GM12878 (cell line): ENCODE measurements around the gene VSTM2L. TPM values are rescaled to one million over a fixed set of nuclear protein-coding genes. Genes with fewer than 3 reads are reported as not detected.

Experiments used
- ATAC-seq: fragments of 200-7000 bp; cut with Tn5 transposase; 3 replicates; pipeline ENCODE4 v1.9.1; 2020; ENCODE audit warnings: mild to moderate bottlenecking, moderate library complexity
- BruUV-seq: library from RNA; stranded (reverse); fragments of 400-500 nt; replicated peaks from 2 replicates; lab custom pipeline; 2021; lab: Mats Ljungman, UMichigan
- CTCF ChIA-PET: fragments of 300-600 bp; sonication (Branson Sonifier 250); formaldehyde crosslinking; extraction: SDS; loops from one replicate; lab custom pipeline; 2021; ENCODE audit warnings: inconsistent platforms; lab: Yijun Ruan, JAX
- POLR2A ChIA-PET: fragments of 350-600 bp; formaldehyde crosslinking; extraction: SDS; loops from one replicate; lab custom pipeline; 2021; ENCODE audit warnings: inconsistent platforms; lab: Charles Lee
- RAD21 ChIA-PET: fragments of 300-600 bp; sonication (Branson Sonifier 250); formaldehyde crosslinking; loops from one replicate; lab custom pipeline; 2023; ENCODE audit warnings: antibody characterized with exemption; ENCODE audit not compliant: unreplicated experiment; lab: Charles Lee
- SMC1A ChIA-PET: fragments of 300-600 bp; sonication (Branson Sonifier 250); formaldehyde crosslinking; loops from one replicate; lab custom pipeline; 2023; ENCODE audit not compliant: unreplicated experiment, uncharacterized antibody; lab: Charles Lee
- DNase-seq: peaks from one replicate; pipeline ENCODE4 v3.0.0-alpha.2; 2011; ENCODE audit warnings: low read depth, low spot score
- FAIRE-seq: peaks from 3 replicates; lab custom pipeline; 2011; peaks lifted over from hg19 to GRCh38; lab: Jason Lieb, UNC
- H2AFZ ChIP-seq: 2 replicates; pipeline ENCODE4 v1.6.0; 2011; ENCODE audit warnings: low read depth, low read length, control low read depth; ENCODE audit not compliant: control insufficient read depth
- H3K27ac ChIP-seq: 2 replicates; pipeline ENCODE4 v1.5.1; 2011; ENCODE audit warnings: control low read depth; ENCODE audit not compliant: control insufficient read depth, insufficient read depth
- H3K27me3 ChIP-seq, 2 experiments: replicated peaks in 1 of 2; 2 replicates each; pipeline versions ENCODE4 v1.6.0 to v1.6.1; 2011; ENCODE audit warnings: low read length in 1 of 2; ENCODE audit not compliant: control insufficient read depth in 2 of 2, insufficient read depth in 2 of 2
- H3K36me3 ChIP-seq, 2 experiments: 2 replicates each; pipeline ENCODE4 v1.5.1; 2011; ENCODE audit warnings: low read length in 1 of 2; ENCODE audit not compliant: control insufficient read depth in 2 of 2, insufficient read depth in 2 of 2
- H3K4me1 ChIP-seq: 2 replicates; pipeline ENCODE4 v1.6.1; 2011; ENCODE audit warnings: mild to moderate bottlenecking, low read length, moderate library complexity, mixed read lengths; ENCODE audit not compliant: control insufficient read depth, insufficient read depth
- H3K4me2 ChIP-seq: 2 replicates; pipeline ENCODE4 v1.6.0; 2011; ENCODE audit warnings: control low read depth; ENCODE audit not compliant: control insufficient read depth, insufficient read depth
- H3K4me3 ChIP-seq: fragments of 200-600 bp; sonication (generic); 2 replicates; pipeline ENCODE4 v1.5.1; 2016
- H3K79me2 ChIP-seq: 2 replicates; pipeline ENCODE4 v1.6.0; 2011; ENCODE audit warnings: low read length; ENCODE audit not compliant: control insufficient read depth, insufficient read depth
- H3K9ac ChIP-seq: 2 replicates; pipeline ENCODE4 v1.8.0; 2011; ENCODE audit warnings: low read length, control low read depth, mixed read lengths; ENCODE audit not compliant: control insufficient read depth, insufficient read depth
- H3K9me3 ChIP-seq: replicated peaks from 3 replicates; pipeline ENCODE4 v1.5.1; 2011; ENCODE audit warnings: mild to moderate bottlenecking, low read length; ENCODE audit not compliant: control insufficient read depth, insufficient read depth
- H4K20me1 ChIP-seq: 2 replicates; pipeline ENCODE4 v1.6.0; 2011; ENCODE audit not compliant: control insufficient read depth, insufficient read depth
- FOXK2 ChIP-seq: fragments of 450-650 bp; IDR thresholded peaks from 2 replicates; pipeline ENCODE4 v1.6.1; 2017; ENCODE audit warnings: mild to moderate bottlenecking, moderate library complexity
- HDGF ChIP-seq: fragments of 450-650 bp; IDR thresholded peaks from 2 replicates; pipeline ENCODE4 v1.6.1; 2016; ENCODE audit warnings: antibody characterized with exemption
- JUND ChIP-seq: IDR thresholded peaks from 2 replicates; pipeline ENCODE4 v1.6.1; 2012; ENCODE audit warnings: low read depth, mild to moderate bottlenecking, low read length, improper control_type of control experiment, moderate library complexity
- RFX5 ChIP-seq: IDR thresholded peaks from 2 replicates; pipeline ENCODE4 v1.6.1; 2011; ENCODE audit warnings: low read depth, low read length, improper control_type of control experiment
- SREBF2 ChIP-seq: IDR thresholded peaks from 2 replicates; pipeline ENCODE4 v1.6.1; 2012; ENCODE audit warnings: mild to moderate bottlenecking, low read length
- SRF ChIP-seq, 2 experiments: IDR thresholded peaks; 2 replicates each; pipeline ENCODE4 v1.6.1; 2011; ENCODE audit warnings: low read depth in 2 of 2, low read length in 2 of 2, mild to moderate bottlenecking in 1 of 2, moderate library complexity in 1 of 2
- TBL1XR1 ChIP-seq: IDR thresholded peaks from 2 replicates; pipeline ENCODE4 v1.6.1; 2012; ENCODE audit warnings: low read depth, low read length, improper control_type of control experiment
- TCF12 ChIP-seq: IDR thresholded peaks from 2 replicates; pipeline ENCODE4 v1.6.1; 2011; ENCODE audit warnings: low read depth, mild to moderate bottlenecking, low read length
- TCF3 ChIP-seq: IDR thresholded peaks from 2 replicates; pipeline ENCODE4 v1.6.1; 2012; ENCODE audit warnings: low read depth, mild to moderate bottlenecking, low read length, borderline replicate concordance; ENCODE audit not compliant: insufficient read depth
- YY1 ChIP-seq: IDR thresholded peaks from 2 replicates; pipeline ENCODE4 v1.6.1; 2011; ENCODE audit warnings: low read depth, mild to moderate bottlenecking, low read length
- WGBS: methylation state at CpG from one replicate; pipeline ENCODE4 v1.1.6; 2016; ENCODE audit warnings: low lambda C conversion rate; ENCODE audit not compliant: insufficient replicate concordance, insufficient coverage; ENCODE audit errors: missing lambda C conversion rate; 5-methylcytosine and 5-hydroxymethylcytosine counted together
- in situ Hi-C: fragments of 300-500 bp; cut with MboI; formaldehyde crosslinking; loops from 9 replicates; pipeline ENCODE4 v1.14.3; 2018; ENCODE audit warnings: mixed read lengths
- intact Hi-C: fragments of 100-400 bp; cut with micrococcal nuclease; formaldehyde crosslinking; loops from one replicate; pipeline ENCODE4 v1.14.2; 2022; ENCODE audit not compliant: unreplicated experiment
- polyA plus RNA-seq, 11 experiments: library from polyadenylated mRNA; depleted of rRNA in 4 of 11; unstranded in 6 of 11; stranded (reverse) in 5 of 11; fragments of >200 nt; fragmentation: Nextera tagmentation in 4 of 11; fragmentation: Illumina TruSeq in 1 of 11; extraction: Ambion mirVana in 4 of 11; extraction: Trizol in 1 of 11; gene quantifications; 1 replicate in 1 of 11; 2 replicates in 10 of 11; pipeline versions ENCODE4 v1.2.1 to v1.2.3, GENCODE V29; 2011 to 2016; ENCODE audit warnings: inconsistent platforms in 2 of 11, missing spikeins in 2 of 11, low read depth in 1 of 11
- total RNA-seq, 4 experiments: library from RNA; depleted of rRNA in 3 of 4; stranded (reverse); fragments of >200 nt in 3 of 4; fragmentation: Illumina TruSeq in 1 of 4; extraction: Trizol in 1 of 4; gene quantifications; 2 replicates each; pipeline versions ENCODE4 v1.2.1 to v1.2.3, GENCODE V29; 2013 to 2021
- TF ChIP-seq, protein P1 (sequence below): fragments of 450-650 bp; formaldehyde crosslinking; IDR thresholded peaks from 2 replicates; pipeline ENCODE4 v1.5.0; 2022; ENCODE audit warnings: mild to moderate bottlenecking, missing genetic modification characterization
- TF ChIP-seq, protein P2 (sequence below): fragments of 450-650 bp; IDR thresholded peaks from 2 replicates; pipeline ENCODE4 v1.6.1; 2014; ENCODE audit warnings: mild to moderate bottlenecking
- TF ChIP-seq, protein P3 (sequence below): fragments of 450-650 bp; IDR thresholded peaks from 2 replicates; pipeline ENCODE4 v1.6.1; 2016; ENCODE audit warnings: mild to moderate bottlenecking

The VSTM2L gene
- total and polyA plus RNA-seq, 10 of the 15 experiments (the other 5 are each of a cell fraction or from before 2014, with no cell fraction given) = 0.05 to 1.5 (median 0.63) TPM; not detected in 2

DNA sequence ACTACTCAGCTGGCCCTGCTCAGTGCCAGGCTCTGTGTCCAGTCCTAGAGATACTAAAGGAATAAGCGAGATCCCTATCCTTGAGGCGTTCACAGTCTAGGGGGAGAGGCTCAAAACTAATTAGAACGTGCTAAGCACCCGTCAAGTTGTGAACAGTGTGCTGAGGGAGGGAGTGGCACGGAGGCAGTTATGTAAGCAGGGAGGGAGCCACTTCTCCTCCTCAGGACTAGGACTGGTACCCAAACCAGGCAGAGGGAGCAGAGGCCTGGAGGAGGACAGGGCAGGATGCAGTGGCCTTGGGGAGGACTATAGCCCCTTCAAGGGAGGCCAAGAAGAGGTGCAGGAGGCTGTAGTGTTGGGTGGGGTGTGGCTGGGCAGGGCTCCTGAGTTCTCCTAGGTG lies 39.6 kb upstream of the VSTM2L start:
- no peaks in the 10 kb centered on the region for H4K20me1 ChIP-seq
- H3K79me2 ChIP-seq = no peaks in the 10 kb centered on the region
- POLR2A ChIA-PET = no interaction called here
- 99% methylated on average over 5 of the region's 5 CpGs for WGBS
- DNase-seq (no peak), ATAC-seq (no peak), FAIRE-seq (no peak)
- in situ Hi-C loops (no loop called here), intact Hi-C loops (no loop called here)
- TF ChIP-seq SRF (IDR thresholded peaks at IDR 0.05; ENCODE audit: low read depth in 2 of 2, low read length in 2 of 2) (no peak), JUND (no peak)
- TF ChIP-seq, protein P1, sequence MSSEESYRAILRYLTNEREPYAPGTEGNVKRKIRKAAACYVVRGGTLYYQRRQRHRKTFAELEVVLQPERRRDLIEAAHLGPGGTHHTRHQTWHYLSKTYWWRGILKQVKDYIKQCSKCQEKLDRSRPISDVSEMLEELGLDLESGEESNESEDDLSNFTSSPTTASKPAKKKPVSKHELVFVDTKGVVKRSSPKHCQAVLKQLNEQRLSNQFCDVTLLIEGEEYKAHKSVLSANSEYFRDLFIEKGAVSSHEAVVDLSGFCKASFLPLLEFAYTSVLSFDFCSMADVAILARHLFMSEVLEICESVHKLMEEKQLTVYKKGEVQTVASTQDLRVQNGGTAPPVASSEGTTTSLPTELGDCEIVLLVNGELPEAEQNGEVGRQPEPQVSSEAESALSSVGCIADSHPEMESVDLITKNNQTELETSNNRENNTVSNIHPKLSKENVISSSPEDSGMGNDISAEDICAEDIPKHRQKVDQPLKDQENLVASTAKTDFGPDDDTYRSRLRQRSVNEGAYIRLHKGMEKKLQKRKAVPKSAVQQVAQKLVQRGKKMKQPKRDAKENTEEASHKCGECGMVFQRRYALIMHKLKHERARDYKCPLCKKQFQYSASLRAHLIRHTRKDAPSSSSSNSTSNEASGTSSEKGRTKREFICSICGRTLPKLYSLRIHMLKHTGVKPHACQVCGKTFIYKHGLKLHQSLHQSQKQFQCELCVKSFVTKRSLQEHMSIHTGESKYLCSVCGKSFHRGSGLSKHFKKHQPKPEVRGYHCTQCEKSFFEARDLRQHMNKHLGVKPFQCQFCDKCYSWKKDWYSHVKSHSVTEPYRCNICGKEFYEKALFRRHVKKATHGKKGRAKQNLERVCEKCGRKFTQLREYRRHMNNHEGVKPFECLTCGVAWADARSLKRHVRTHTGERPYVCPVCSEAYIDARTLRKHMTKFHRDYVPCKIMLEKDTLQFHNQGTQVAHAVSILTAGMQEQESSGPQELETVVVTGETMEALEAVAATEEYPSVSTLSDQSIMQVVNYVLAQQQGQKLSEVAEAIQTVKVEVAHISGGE = no peak
- H3K9ac ChIP-seq = no peak overlapping the region
- BruUV-seq = no TSS peak
- H3K27me3 ChIP-seq = no peaks in the 10 kb centered on the region
- no peak overlapping the region for H2AFZ ChIP-seq
- H3K27ac ChIP-seq = no peak overlapping the region
- RAD21 ChIA-PET = no interaction called here
- CTCF ChIA-PET = no interaction called here
- H3K9me3 ChIP-seq = no peaks in the 10 kb centered on the region
- no peak overlapping the region for H3K4me3 ChIP-seq
- SMC1A ChIA-PET = interaction anchor here (1.0 kb wide), 1 partner anchor 11 kb away, joined by 5 read pairs; no protein-coding TSS in a partner anchor
- no peak overlapping the region for H3K4me2 ChIP-seq
- no peaks in the 10 kb centered on the region for H3K4me1 ChIP-seq
- H3K36me3 ChIP-seq = peaks cover 4 to 11% of the 10 kb centered on the region in 2 experiments; a peak in 3 of 4 replicates

DNA sequence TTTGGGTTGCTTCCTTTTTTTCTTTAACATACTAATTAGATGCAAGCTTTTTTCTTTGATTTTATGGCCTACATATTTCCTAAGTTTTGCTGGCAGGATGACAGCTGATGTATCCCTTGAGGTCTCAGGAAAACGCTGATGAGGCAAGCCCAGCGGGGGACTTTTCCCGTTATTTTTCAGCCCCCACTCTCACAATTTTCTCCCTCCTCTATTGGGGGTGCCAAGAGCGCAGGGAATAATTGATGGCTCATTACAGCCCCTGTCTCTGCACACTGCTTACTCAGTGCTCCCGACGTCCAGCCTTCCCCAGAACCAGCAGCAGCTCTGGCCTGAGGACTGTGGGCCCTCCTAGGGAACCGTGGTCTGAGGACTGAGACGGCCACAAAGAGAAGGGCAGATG lies 38.6 kb upstream of the VSTM2L start:
- H2AFZ ChIP-seq = no peak overlapping the region
- RAD21 ChIA-PET = no interaction called here
- intact Hi-C loops = no loop called here
- no TSS peak for BruUV-seq
- no peaks in the 10 kb centered on the region for H3K4me1 ChIP-seq
- CTCF ChIA-PET = no interaction called here
- H3K9ac ChIP-seq = no peak overlapping the region
- in situ Hi-C loops = no loop called here
- H3K79me2 ChIP-seq = no peaks in the 10 kb centered on the region
- DNase-seq (no peak), FAIRE-seq (no peak), ATAC-seq (no peak)
- H3K27ac ChIP-seq = no peak overlapping the region
- POLR2A ChIA-PET = no interaction called here
- SMC1A ChIA-PET = no interaction called here
- H3K4me3 ChIP-seq = no peak overlapping the region
- H3K36me3 ChIP-seq = peaks cover 4 to 13% of the 10 kb centered on the region in 2 experiments; a peak in 3 of 4 replicates
- no peak overlapping the region for H3K4me2 ChIP-seq
- no peaks in the 10 kb centered on the region for H4K20me1 ChIP-seq
- no peaks in the 10 kb centered on the region for H3K27me3 ChIP-seq
- H3K9me3 ChIP-seq = no peaks in the 10 kb centered on the region
- WGBS = 83% methylated on average over 8 of the region's 8 CpGs
- no peak for TF ChIP-seq TCF12
- TF ChIP-seq TBL1XR1 = no peak
- TF ChIP-seq HDGF = no peak
- no peak for TF ChIP-seq TCF3
- TF ChIP-seq FOXK2 = no peak
- TF ChIP-seq, protein P2, sequence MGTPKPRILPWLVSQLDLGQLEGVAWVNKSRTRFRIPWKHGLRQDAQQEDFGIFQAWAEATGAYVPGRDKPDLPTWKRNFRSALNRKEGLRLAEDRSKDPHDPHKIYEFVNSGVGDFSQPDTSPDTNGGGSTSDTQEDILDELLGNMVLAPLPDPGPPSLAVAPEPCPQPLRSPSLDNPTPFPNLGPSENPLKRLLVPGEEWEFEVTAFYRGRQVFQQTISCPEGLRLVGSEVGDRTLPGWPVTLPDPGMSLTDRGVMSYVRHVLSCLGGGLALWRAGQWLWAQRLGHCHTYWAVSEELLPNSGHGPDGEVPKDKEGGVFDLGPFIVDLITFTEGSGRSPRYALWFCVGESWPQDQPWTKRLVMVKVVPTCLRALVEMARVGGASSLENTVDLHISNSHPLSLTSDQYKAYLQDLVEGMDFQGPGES = no peak
- TF ChIP-seq, protein P3, sequence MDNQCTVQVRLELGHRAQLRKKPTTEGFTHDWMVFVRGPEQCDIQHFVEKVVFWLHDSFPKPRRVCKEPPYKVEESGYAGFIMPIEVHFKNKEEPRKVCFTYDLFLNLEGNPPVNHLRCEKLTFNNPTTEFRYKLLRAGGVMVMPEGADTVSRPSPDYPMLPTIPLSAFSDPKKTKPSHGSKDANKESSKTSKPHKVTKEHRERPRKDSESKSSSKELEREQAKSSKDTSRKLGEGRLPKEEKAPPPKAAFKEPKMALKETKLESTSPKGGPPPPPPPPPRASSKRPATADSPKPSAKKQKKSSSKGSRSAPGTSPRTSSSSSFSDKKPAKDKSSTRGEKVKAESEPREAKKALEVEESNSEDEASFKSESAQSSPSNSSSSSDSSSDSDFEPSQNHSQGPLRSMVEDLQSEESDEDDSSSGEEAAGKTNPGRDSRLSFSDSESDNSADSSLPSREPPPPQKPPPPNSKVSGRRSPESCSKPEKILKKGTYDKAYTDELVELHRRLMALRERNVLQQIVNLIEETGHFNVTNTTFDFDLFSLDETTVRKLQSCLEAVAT = no peak
- TF ChIP-seq RFX5 = no peak
- TF ChIP-seq YY1 = no peak
- no peak for TF ChIP-seq SREBF2
